ENCODE results near the gene POLR2F. TPM values are rescaled to one million over a fixed set of nuclear protein-coding genes. Genes with fewer than 3 reads are reported as not detected.

POLR2F gene
- polyA plus RNA-seq, 1 of the 3 experiments (the other 2 are of a cell fraction): 255 TPM

DNA sequence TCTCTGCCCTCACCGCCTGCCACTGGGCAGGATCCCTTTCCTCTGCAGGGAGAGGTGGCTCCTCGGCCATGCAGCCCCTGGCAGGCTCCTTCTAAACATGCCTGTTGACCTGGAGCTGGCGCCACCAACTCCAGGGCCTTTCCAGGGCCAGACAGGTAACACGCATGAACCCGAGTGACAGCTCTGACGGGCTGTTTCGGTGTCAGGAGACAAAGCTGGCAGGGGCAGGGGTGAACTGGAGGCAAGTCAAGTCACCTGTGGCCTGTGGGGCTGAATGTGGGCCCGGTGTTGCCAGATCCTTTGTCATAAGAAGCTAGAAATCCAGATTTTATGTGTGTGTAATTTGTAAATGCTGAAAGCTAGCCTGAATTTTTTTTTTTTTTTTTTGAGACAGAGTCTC lies 11.4 kb upstream of the POLR2F start:
- TF ChIP-seq RXRA (IDR thresholded peaks at IDR 0.05; ENCODE audit: borderline replicate concordance, low read depth): no peak
- TF ChIP-seq JUND (IDR thresholded peaks at IDR 0.05): no peak
- TF ChIP-seq FOXJ3 (CRISPR knock-in tag; IDR thresholded peaks at IDR 0.05): no peak
- TF ChIP-seq SMC3 (IDR thresholded peaks at IDR 0.05; ENCODE audit: low read depth, low read length): no peak
- TF ChIP-seq, protein P1, sequence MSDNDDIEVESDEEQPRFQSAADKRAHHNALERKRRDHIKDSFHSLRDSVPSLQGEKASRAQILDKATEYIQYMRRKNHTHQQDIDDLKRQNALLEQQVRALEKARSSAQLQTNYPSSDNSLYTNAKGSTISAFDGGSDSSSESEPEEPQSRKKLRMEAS (IDR thresholded peaks at IDR 0.05; ENCODE audit: low read depth): no peak
- no peak for TF ChIP-seq TAF1 (IDR thresholded peaks at IDR 0.05; ENCODE audit: borderline replicate concordance, low read depth, low read length)
- H3K27me3 ChIP-seq (ENCODE audit: insufficient read depth): no peaks in the 10 kb centered on the region
- H3K36me3 ChIP-seq (replicated peaks in 1 of 2; ENCODE audit: control insufficient read depth in 1 of 2, insufficient read depth in 2 of 2, low read length in 1 of 2): peaks cover 0 to 6% of the 10 kb centered on the region in 2 experiments
- ChIA-PET CTCF (interaction anchor here (1.3 kb wide), 1 partner anchor 22 kb away, joined by 3 read pairs; no protein-coding TSS in a partner anchor), POLR2A (interaction anchor here (0.8 kb wide), 1 partner anchor 38 kb away, joined by 3 read pairs; no protein-coding TSS in a partner anchor)
- no peaks in the 10 kb centered on the region for H3K9me2 ChIP-seq
- H3K79me2 ChIP-seq (ENCODE audit: insufficient read depth): no peaks in the 10 kb centered on the region
- H3K9ac ChIP-seq: no peak overlapping the region
- no peaks in the 10 kb centered on the region for H3F3A ChIP-seq (replicated peaks; ENCODE audit: insufficient read depth)
- H3K27ac ChIP-seq (ENCODE audit: low read depth in 2 of 2, low read length in 1 of 2): no peak overlapping the region
- WGBS (ENCODE audit: low lambda C conversion rate): 100% methylated on average over 1 of the region's 8 CpGs
- DNase-seq: no peak
- no peak overlapping the region for H3K4me2 ChIP-seq
- H3K4me3 ChIP-seq (ENCODE audit: low read depth in 2 of 2, low read length in 1 of 2): no peak overlapping the region
- H4K20me1 ChIP-seq (ENCODE audit: insufficient read depth): no peaks in the 10 kb centered on the region
- H2AFZ ChIP-seq (ENCODE audit: low read depth): no peak overlapping the region
- H3K9me3 ChIP-seq: no peaks in the 10 kb centered on the region
- no peaks in the 10 kb centered on the region for H3K4me1 ChIP-seq (ENCODE audit: control insufficient read depth in 1 of 2, insufficient read depth in 2 of 2, low read depth in 1 of 2, low read length in 1 of 2)

DNA sequence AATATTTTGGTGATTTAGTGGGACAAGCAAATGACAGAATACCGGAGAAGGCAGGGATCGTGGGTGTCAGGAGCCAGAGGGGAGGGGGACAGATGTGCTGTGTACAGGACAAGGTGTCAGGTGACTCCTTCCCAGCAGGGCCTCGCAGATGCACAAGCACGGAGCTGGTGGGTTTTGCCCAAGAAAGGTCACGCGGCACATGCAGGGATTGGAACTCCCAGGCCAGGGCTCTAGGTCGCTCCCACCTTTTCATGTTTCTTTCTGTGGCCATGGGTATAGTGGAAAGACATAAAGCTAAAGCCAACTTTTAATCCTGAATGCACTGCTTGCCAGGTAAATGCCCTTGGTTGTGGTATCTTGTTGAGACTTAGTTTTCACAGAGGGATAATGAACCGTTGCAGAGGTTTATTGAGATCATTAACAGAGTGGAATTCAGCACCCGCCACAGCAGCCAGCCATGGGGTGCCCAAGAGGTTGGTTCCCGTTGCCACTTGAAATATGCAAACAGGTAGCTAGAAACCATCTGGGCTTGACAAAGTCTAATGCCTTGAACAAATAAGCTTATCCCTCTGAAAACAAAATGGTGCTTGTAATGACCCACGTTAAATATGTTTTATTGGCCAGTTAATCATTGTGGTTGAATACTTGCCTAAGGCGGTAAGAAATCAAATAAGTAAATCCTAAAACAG lies 10.2 kb upstream of the POLR2F start:
- Histone ChIP-seq H3K4me1 (ENCODE audit: control insufficient read depth in 1 of 2, insufficient read depth in 2 of 2, low read depth in 1 of 2, low read length in 1 of 2) (no peaks in the 10 kb centered on the region), H3K4me2 (no peak overlapping the region), H4K20me1 (ENCODE audit: insufficient read depth) (no peaks in the 10 kb centered on the region), H3K9me3 (no peaks in the 10 kb centered on the region), H3K79me2 (ENCODE audit: insufficient read depth) (no peaks in the 10 kb centered on the region), H3F3A (replicated peaks; ENCODE audit: insufficient read depth) (no peaks in the 10 kb centered on the region), H3K9me2 (no peaks in the 10 kb centered on the region), H3K27ac (ENCODE audit: low read depth in 2 of 2, low read length in 1 of 2) (no peak overlapping the region), H3K27me3 (ENCODE audit: insufficient read depth) (no peaks in the 10 kb centered on the region), H3K4me3 (ENCODE audit: low read depth in 2 of 2, low read length in 1 of 2) (no peak overlapping the region), H2AFZ (ENCODE audit: low read depth) (no peak overlapping the region), H3K9ac (no peak overlapping the region), H3K36me3 (replicated peaks in 1 of 2; ENCODE audit: control insufficient read depth in 1 of 2, insufficient read depth in 2 of 2, low read length in 1 of 2) (peaks cover 0 to 3% of the 10 kb centered on the region in 2 experiments)
- POLR2A ChIA-PET: no interaction called here
- 89% methylated on average over 6 of the region's 12 CpGs for WGBS (ENCODE audit: low lambda C conversion rate)
- no peak for DNase-seq
- CTCF ChIA-PET: interaction anchor here (1.1 kb wide), 1 partner anchor 9 kb away, joined by 5 read pairs; no protein-coding TSS in a partner anchor
- TF ChIP-seq, protein P2, sequence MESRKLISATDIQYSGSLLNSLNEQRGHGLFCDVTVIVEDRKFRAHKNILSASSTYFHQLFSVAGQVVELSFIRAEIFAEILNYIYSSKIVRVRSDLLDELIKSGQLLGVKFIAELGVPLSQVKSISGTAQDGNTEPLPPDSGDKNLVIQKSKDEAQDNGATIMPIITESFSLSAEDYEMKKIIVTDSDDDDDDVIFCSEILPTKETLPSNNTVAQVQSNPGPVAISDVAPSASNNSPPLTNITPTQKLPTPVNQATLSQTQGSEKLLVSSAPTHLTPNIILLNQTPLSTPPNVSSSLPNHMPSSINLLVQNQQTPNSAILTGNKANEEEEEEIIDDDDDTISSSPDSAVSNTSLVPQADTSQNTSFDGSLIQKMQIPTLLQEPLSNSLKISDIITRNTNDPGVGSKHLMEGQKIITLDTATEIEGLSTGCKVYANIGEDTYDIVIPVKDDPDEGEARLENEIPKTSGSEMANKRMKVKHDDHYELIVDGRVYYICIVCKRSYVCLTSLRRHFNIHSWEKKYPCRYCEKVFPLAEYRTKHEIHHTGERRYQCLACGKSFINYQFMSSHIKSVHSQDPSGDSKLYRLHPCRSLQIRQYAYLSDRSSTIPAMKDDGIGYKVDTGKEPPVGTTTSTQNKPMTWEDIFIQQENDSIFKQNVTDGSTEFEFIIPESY (IDR thresholded peaks at IDR 0.05; ENCODE audit: borderline replicate concordance, low read depth): no peak
- TF ChIP-seq POLR2AphosphoS5 (IDR thresholded peaks at IDR 0.05; ENCODE audit: low read depth, low read length): no peak
- TF ChIP-seq, protein P3, sequence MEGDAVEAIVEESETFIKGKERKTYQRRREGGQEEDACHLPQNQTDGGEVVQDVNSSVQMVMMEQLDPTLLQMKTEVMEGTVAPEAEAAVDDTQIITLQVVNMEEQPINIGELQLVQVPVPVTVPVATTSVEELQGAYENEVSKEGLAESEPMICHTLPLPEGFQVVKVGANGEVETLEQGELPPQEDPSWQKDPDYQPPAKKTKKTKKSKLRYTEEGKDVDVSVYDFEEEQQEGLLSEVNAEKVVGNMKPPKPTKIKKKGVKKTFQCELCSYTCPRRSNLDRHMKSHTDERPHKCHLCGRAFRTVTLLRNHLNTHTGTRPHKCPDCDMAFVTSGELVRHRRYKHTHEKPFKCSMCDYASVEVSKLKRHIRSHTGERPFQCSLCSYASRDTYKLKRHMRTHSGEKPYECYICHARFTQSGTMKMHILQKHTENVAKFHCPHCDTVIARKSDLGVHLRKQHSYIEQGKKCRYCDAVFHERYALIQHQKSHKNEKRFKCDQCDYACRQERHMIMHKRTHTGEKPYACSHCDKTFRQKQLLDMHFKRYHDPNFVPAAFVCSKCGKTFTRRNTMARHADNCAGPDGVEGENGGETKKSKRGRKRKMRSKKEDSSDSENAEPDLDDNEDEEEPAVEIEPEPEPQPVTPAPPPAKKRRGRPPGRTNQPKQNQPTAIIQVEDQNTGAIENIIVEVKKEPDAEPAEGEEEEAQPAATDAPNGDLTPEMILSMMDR (IDR thresholded peaks at IDR 0.05): no peak
- TF ChIP-seq, protein P4, sequence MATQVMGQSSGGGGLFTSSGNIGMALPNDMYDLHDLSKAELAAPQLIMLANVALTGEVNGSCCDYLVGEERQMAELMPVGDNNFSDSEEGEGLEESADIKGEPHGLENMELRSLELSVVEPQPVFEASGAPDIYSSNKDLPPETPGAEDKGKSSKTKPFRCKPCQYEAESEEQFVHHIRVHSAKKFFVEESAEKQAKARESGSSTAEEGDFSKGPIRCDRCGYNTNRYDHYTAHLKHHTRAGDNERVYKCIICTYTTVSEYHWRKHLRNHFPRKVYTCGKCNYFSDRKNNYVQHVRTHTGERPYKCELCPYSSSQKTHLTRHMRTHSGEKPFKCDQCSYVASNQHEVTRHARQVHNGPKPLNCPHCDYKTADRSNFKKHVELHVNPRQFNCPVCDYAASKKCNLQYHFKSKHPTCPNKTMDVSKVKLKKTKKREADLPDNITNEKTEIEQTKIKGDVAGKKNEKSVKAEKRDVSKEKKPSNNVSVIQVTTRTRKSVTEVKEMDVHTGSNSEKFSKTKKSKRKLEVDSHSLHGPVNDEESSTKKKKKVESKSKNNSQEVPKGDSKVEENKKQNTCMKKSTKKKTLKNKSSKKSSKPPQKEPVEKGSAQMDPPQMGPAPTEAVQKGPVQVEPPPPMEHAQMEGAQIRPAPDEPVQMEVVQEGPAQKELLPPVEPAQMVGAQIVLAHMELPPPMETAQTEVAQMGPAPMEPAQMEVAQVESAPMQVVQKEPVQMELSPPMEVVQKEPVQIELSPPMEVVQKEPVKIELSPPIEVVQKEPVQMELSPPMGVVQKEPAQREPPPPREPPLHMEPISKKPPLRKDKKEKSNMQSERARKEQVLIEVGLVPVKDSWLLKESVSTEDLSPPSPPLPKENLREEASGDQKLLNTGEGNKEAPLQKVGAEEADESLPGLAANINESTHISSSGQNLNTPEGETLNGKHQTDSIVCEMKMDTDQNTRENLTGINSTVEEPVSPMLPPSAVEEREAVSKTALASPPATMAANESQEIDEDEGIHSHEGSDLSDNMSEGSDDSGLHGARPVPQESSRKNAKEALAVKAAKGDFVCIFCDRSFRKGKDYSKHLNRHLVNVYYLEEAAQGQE (IDR thresholded peaks at IDR 0.05; ENCODE audit: low read depth, low read length): no peak
- TF ChIP-seq, protein P5, sequence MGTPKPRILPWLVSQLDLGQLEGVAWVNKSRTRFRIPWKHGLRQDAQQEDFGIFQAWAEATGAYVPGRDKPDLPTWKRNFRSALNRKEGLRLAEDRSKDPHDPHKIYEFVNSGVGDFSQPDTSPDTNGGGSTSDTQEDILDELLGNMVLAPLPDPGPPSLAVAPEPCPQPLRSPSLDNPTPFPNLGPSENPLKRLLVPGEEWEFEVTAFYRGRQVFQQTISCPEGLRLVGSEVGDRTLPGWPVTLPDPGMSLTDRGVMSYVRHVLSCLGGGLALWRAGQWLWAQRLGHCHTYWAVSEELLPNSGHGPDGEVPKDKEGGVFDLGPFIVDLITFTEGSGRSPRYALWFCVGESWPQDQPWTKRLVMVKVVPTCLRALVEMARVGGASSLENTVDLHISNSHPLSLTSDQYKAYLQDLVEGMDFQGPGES (IDR thresholded peaks at IDR 0.05; ENCODE audit: low read depth, low read length): no peak
- TF ChIP-seq, protein P6, sequence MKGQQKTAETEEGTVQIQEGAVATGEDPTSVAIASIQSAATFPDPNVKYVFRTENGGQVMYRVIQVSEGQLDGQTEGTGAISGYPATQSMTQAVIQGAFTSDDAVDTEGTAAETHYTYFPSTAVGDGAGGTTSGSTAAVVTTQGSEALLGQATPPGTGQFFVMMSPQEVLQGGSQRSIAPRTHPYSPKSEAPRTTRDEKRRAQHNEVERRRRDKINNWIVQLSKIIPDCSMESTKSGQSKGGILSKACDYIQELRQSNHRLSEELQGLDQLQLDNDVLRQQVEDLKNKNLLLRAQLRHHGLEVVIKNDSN (IDR thresholded peaks at IDR 0.05; ENCODE audit: borderline replicate concordance, low read depth): no peak
- TF ChIP-seq CHD2 (IDR thresholded peaks at IDR 0.05; ENCODE audit: low read length, partially characterized antibody): no peak
- no peak for TF ChIP-seq GABPA (IDR thresholded peaks at IDR 0.05; ENCODE audit: low read depth)
- TF ChIP-seq JUND (IDR thresholded peaks at IDR 0.05): no peak
- TF ChIP-seq ELF1 (IDR thresholded peaks at IDR 0.05): no peak
- no peak for TF ChIP-seq FOXJ3 (CRISPR knock-in tag; IDR thresholded peaks at IDR 0.05)
- TF ChIP-seq NFIC (IDR thresholded peaks at IDR 0.05; ENCODE audit: borderline replicate concordance): no peak
- TF ChIP-seq RFX5 (IDR thresholded peaks at IDR 0.05; ENCODE audit: low read length): no peak
- TF ChIP-seq RXRA (IDR thresholded peaks at IDR 0.05; ENCODE audit: borderline replicate concordance, low read depth): no peak
